ENCODE data around the gene ZBTB21. TPM values are rescaled to one million over a fixed set of nuclear protein-coding genes. Genes with fewer than 3 reads are reported as not detected.

Gene ZBTB21
- total RNA-seq, 4 donors from 2014 or later = 7.0 to 18.4 (median 12.4) TPM

DNA sequence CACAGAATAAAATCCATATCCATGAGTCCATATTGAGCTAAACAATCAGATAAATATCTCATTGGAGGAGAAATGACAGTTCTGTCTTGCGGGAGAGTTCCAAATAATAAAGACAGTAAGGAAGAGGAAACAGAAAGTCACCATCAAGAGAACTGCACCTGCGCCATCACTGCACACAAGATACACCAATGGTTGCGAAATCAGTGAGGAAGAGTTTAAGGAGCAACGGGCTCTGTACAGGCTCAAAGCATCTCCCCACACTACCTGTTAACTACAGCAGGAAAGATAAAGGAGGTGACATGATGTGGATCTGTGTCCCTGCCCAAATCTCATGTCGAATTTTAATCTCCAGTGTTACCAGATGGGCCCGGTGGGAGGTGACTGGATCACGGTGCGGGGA, 64.2 kb downstream of the ZBTB21 start:
- TF ChIP-seq, protein P1, sequence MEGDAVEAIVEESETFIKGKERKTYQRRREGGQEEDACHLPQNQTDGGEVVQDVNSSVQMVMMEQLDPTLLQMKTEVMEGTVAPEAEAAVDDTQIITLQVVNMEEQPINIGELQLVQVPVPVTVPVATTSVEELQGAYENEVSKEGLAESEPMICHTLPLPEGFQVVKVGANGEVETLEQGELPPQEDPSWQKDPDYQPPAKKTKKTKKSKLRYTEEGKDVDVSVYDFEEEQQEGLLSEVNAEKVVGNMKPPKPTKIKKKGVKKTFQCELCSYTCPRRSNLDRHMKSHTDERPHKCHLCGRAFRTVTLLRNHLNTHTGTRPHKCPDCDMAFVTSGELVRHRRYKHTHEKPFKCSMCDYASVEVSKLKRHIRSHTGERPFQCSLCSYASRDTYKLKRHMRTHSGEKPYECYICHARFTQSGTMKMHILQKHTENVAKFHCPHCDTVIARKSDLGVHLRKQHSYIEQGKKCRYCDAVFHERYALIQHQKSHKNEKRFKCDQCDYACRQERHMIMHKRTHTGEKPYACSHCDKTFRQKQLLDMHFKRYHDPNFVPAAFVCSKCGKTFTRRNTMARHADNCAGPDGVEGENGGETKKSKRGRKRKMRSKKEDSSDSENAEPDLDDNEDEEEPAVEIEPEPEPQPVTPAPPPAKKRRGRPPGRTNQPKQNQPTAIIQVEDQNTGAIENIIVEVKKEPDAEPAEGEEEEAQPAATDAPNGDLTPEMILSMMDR (IDR thresholded peaks at IDR 0.05; ENCODE audit: low read depth) = no peak

DNA sequence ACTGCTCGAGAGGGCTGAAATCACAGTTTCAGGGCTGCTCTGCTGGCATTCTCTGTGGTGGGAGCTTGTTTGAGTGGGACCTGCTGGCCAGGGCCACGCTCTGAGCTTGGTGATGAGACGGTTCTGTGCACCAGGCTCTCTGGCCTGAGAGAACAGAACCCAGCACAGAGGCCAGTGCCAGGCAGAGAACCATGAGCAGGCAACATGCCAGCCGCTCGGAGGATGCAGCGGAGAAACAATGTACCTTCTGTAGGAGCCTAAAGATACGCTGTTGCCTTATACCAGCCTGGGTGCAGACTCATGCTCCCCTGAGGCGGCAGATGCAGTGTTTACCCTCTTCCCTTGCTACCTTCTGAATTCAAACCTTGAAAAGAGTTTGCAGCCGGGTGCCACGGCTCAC, 66.3 kb downstream of the ZBTB21 start:
- TF ChIP-seq, protein P1 (IDR thresholded peaks at IDR 0.05; ENCODE audit: low read depth) = no peak

DNA sequence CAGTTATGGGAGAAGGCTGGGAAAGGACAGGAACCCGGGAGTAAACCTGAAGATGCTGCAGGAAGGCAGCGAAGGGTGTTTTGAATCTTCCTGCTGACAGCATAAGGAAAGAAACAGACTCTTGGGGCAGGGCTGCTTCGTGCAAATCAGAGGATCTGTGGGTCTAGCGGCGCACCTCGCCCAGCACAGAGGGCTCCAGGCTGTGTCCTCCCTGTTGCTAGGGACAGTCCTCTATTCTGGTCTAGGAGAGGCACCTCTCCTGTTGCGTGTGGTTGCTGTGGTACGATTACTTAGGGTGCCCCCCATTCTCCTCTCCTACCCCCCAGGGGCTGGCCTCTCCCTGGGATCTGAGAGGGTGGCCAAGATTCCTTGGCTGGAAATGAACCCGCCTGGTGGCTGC, 67.7 kb downstream of the ZBTB21 start:
- TF ChIP-seq, protein P1 (IDR thresholded peaks at IDR 0.05; ENCODE audit: low read depth) = no peak

DNA sequence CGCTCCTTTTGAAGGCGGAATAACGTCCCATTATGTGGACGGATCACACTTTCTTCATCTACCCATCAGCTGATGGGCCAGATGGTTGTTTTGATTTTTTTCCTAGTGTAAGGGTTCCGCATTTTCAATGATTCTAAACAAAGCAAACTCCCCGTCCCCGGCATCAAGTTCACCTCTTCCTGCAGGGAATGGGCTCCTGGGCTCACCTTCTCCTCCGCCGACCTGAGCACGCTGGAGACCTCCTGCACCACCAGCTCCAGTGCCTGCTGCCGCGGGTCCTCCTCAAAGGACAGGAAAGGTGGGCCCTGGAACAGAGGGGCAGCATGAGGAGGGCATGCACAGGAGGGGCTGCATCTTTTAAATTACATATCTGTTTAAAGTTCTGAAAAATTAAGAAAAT, 68.2 kb downstream of the ZBTB21 start:
- TF ChIP-seq, protein P1 (IDR thresholded peaks at IDR 0.05; ENCODE audit: low read depth) = no peak

DNA sequence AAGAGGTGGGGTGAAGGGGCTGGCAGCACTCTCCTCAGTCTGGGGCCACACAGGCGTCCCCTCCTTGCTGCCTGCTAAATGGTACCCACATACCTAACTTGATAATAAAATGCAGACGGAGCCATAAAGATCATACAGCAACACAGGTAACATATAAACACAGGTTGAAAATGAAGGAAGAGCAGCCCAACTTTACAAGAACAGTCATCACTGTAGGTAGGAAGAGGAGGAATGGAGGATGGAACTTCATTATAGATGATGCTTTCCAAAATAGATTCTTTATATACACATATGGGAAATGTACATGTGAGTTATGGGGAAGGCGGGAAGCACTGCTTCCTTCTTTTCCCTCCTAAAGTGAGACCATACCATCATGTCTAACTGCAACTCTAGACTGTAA, 69.7 kb downstream of the ZBTB21 start:
- TF ChIP-seq, protein P1 (IDR thresholded peaks at IDR 0.05; ENCODE audit: low read depth) = no peak

DNA sequence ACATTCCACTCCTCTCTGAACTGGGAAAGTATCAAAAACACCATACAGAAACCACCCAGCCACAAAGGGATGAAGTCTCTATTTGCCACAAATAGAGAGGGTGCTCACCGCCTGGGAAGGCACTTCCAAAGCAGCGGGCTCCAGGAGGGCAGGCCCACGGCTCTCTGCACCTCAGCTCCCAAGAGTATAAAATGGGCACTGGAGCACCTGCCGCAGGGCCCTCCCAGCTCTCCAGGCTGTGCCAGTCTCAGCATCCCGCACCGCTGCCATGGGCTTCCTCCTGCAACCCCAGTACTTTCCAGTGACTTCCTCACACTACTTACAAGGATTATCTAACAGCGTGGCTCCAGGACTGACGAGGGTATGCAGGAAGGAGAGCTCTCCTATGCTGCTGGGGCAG, 70.8 kb downstream of the ZBTB21 start:
- TF ChIP-seq, protein P1 (IDR thresholded peaks at IDR 0.05; ENCODE audit: low read depth) = no peak

Other genes with a start within 250 kb of the ZBTB21 start
- gene RIPK4, start 243.3 kb downstream of the ZBTB21 start, total RNA-seq = under 1 TPM in 1 of 4 donors, not detected in 3; 0.16 TPM
- gene PRDM15, start 131.0 kb downstream of the ZBTB21 start, total RNA-seq = 1 to 10 TPM; 5.3 to 6.8 (median 5.8) TPM
- 100 to 1,000 TPM in 3 of 4 donors, 10 to 100 TPM in 1; 84.1 to 151 (median 128) TPM for gene C2CD2, start 56.3 kb downstream of the ZBTB21 start, total RNA-seq
- gene UMODL1, start 61.0 kb upstream of the ZBTB21 start, total RNA-seq = under 1 TPM in 2 of 4 donors, not detected in 2; 0.17 to 0.19 TPM
- gene ABCG1, start 208.8 kb upstream of the ZBTB21 start, total RNA-seq = 10 to 100 TPM in 3 of 4 donors, 1 to 10 TPM in 1; 8.6 to 34.7 (median 15.8) TPM

All from subcutaneous adipose tissue (tissue), 4 donors.